NCI-H128 (cell line): Measurements from ENCODE around the gene CDKN2C.

Experiments
- DNase-seq: peaks from one replicate; lab custom pipeline; 2025; ENCODE audit not compliant: unreplicated experiment; lab: John Stamatoyannopoulos, UW

Gene CDKN2C

GRCh38 chr1:51014878-51015277, 44.8 kb downstream of the CDKN2C start:
- no peak for DNase-seq

GRCh38 chr1:51019811-51020210, 49.8 kb downstream of the CDKN2C start:
- no peak for DNase-seq
